Right lobe of liver (tissue), 6 donors: ENCODE data around the gene RPL22. TPM values are rescaled to one million over a fixed set of nuclear protein-coding genes. Genes with fewer than 3 reads are reported as not detected.

Source experiments
- ATAC-seq, 4 donors: fragments of 200-7000 bp; cut with Tn5 transposase; one replicate each; pipeline ENCODE4 v1.9.1; 2020; ENCODE audit warnings: mild to moderate bottlenecking in 4 of 4, moderate library complexity in 4 of 4
- DNase-seq, 3 donors: peaks; one replicate each; pipeline ENCODE4 v3.0.0-alpha.2; 2020
- H3K27ac ChIP-seq, 3 donors: fragments of 200-600 bp; one replicate each; pipeline ENCODE4 v1.8.0; 2022
- H3K27me3 ChIP-seq, 2 donors: fragments of 200-600 bp; one replicate each; pipeline ENCODE4 v1.8.0; 2022
- H3K36me3 ChIP-seq, 4 donors: fragments of 200-600 bp; sonication (generic) in 1 of 4; one replicate each; pipeline versions ENCODE4 v1.5.1 to v1.8.0; 2017 to 2022; ENCODE audit warnings: control low read depth in 1 of 4
- H3K4me1 ChIP-seq, 4 donors: fragments of 200-600 bp; sonication (generic) in 1 of 4; one replicate each; pipeline versions ENCODE4 v1.5.1 to v1.8.0; 2017 to 2022; ENCODE audit warnings: control low read depth in 1 of 4
- H3K4me3 ChIP-seq, 3 donors: fragments of 200-600 bp; one replicate each; pipeline ENCODE4 v1.8.0; 2022
- H3K9me3 ChIP-seq, 4 donors: fragments of 200-600 bp; sonication (generic) in 1 of 4; one replicate each; pipeline versions ENCODE4 v1.5.1 to v1.8.0; 2017 to 2022; ENCODE audit warnings: control low read depth in 1 of 4
- POLR2A ChIP-seq: fragments of 450-650 bp; IDR thresholded peaks from one replicate; pipeline ENCODE4 v1.6.1; 2017; ENCODE audit warnings: antibody characterized with exemption, mild to moderate bottlenecking
- WGBS: methylation state at CpG from one replicate; pipeline ENCODE4 v1.1.6; 2018; ENCODE audit warnings: low coverage, low lambda C conversion rate; ENCODE audit not compliant: insufficient coverage; ENCODE audit errors: missing lambda C conversion rate; 5-methylcytosine and 5-hydroxymethylcytosine counted together
- intact Hi-C, 2 donors: fragments of 100-400 bp; cut with DNase I; formaldehyde crosslinking; loops; one replicate each; pipeline versions ENCODE4 v1.11.2 to v1.14.1; 2022
- total RNA-seq, 6 experiments: library from RNA; depleted of rRNA in 2 of 6; stranded (reverse); fragments of >200 nt in 2 of 6; fragmentation: NEBNext Ultra II Directional in 3 of 6; extraction: Animal tissue kit (Norgen Biotek cat#: 25700) in 3 of 6; gene quantifications; one replicate each; pipeline versions ENCODE4 v1.1.0 to v1.2.4, GENCODE V29; 2016 to 2023
- TF ChIP-seq, protein P1 (sequence below), 4 donors: fragments of 200-600 bp in 3 of 4; fragments of 450-650 bp in 1 of 4; IDR thresholded peaks; one replicate each; pipeline versions ENCODE4 v1.5.1 to v1.8.0; 2016 to 2022; ENCODE audit warnings: antibody characterized with exemption in 4 of 4, mild to moderate bottlenecking in 2 of 4
- donor health status: DM: no; HTN: yes; CAD: no.
- donor health status: DM: no; HTN: no; CAD: no.
- donor health status: DM: no; HTN: no; CAD: no.
- donor health status: DM: no; HTN: yes; CAD: no.
- donor health status: DM: no; HTN: yes; CAD: no.

RPL22 gene
- total RNA-seq, 6 experiments from 2014 or later = 45.4 to 156 (median 134) TPM

DNA sequence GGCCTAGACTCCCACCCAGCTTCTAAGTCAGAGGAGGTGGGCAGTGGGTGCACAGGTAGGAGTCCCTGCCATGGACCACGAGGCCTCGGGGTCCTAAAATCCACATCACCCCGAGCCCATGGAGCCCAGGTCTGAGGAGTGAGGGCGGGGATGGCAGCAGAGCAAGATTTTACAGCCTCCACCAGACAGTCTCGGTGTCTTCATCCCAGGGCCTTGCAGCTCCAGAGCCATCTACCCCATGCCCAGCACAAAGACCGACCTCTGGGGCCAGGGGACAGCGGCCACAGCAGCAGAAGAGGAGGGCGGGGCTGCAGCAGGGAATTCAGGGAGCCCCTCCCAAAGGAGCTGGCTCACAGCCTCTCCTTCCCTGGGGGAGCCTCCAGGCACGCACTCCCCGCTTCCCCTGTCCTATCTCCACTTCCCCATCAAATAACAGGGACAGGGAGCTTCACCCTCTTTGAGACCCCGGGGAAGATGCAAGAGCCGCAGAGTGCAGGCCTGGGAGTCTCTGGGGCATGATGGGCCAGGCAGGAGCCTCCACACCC, 33.9 kb downstream of the RPL22 start:
- no peak for TF ChIP-seq POLR2A
- TF ChIP-seq, protein P1, sequence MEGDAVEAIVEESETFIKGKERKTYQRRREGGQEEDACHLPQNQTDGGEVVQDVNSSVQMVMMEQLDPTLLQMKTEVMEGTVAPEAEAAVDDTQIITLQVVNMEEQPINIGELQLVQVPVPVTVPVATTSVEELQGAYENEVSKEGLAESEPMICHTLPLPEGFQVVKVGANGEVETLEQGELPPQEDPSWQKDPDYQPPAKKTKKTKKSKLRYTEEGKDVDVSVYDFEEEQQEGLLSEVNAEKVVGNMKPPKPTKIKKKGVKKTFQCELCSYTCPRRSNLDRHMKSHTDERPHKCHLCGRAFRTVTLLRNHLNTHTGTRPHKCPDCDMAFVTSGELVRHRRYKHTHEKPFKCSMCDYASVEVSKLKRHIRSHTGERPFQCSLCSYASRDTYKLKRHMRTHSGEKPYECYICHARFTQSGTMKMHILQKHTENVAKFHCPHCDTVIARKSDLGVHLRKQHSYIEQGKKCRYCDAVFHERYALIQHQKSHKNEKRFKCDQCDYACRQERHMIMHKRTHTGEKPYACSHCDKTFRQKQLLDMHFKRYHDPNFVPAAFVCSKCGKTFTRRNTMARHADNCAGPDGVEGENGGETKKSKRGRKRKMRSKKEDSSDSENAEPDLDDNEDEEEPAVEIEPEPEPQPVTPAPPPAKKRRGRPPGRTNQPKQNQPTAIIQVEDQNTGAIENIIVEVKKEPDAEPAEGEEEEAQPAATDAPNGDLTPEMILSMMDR (IDR thresholded peaks at IDR 0.05) = no peak
- Histone ChIP-seq H3K27ac (no peak overlapping the region), H3K4me3 (no peak overlapping the region), H3K4me1 (no peaks in the 10 kb centered on the region), H3K36me3 (no peaks in the 10 kb centered on the region), H3K27me3 (no peaks in the 10 kb centered on the region), H3K9me3 (no peaks in the 10 kb centered on the region)
- ATAC-seq = no peak
- no peak for DNase-seq
- no CpG with 5 or more reads among the region's 12 CpGs for WGBS
- intact Hi-C loops = no loop called here

GRCh38 chr1:6165027-6165426, 34.4 kb downstream of the RPL22 start:
- 78% methylated on average over 5 of the region's 7 CpGs for WGBS
- H3K36me3 ChIP-seq = no peaks in the 10 kb centered on the region
- H3K9me3 ChIP-seq = no peaks in the 10 kb centered on the region
- H3K27me3 ChIP-seq = no peaks in the 10 kb centered on the region
- H3K27ac ChIP-seq = no peak overlapping the region
- intact Hi-C loops = no loop called here
- no peak overlapping the region for H3K4me3 ChIP-seq
- DNase-seq = no peak
- ATAC-seq = no peak
- no peaks in the 10 kb centered on the region for H3K4me1 ChIP-seq
- TF ChIP-seq POLR2A = no peak
- TF ChIP-seq, protein P1 (IDR thresholded peaks at IDR 0.05) = no peak

DNA sequence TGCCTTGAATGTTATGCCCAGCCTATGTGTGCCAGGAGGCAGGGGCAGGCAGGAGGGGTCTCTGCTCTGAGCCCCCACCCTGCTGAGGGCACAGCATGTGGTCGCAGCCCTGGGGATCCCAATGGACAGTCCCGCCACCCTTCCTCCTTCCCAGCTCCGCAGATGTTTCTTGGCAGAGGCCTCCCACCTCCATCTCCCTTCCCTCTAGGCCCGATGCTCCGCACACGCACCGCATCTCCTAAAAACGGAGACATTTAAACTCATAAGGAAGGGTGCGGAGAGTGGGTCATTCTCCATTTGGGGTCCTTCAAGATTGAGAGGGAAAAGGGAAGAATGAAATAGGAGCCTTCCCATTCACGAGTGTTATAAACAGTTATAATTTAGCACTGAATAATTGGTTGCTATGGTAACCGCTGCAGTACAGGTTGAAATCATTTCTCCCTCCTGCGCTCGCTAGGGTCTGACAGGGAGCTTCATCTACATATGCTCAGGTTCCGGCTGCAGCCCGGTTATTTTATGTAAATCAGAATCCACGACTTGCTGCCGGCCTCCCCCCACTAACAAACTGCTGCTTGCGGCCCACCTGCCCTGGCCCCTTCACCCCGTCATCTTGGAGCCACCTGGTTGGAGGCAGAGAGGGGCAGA, 35.3 kb downstream of the RPL22 start:
- 51% methylated on average over 14 of the region's 19 CpGs for WGBS
- TF ChIP-seq, protein P1 (IDR thresholded peaks at IDR 0.05) = no peak
- TF ChIP-seq POLR2A = no peak
- Histone ChIP-seq H3K4me1 (no peaks in the 10 kb centered on the region), H3K36me3 (no peaks in the 10 kb centered on the region), H3K27ac (no peak overlapping the region), H3K27me3 (no peaks in the 10 kb centered on the region), H3K9me3 (no peaks in the 10 kb centered on the region), H3K4me3 (no peak overlapping the region)
- ATAC-seq (no peak), DNase-seq (no peak)
- intact Hi-C loops = no loop called here

DNA sequence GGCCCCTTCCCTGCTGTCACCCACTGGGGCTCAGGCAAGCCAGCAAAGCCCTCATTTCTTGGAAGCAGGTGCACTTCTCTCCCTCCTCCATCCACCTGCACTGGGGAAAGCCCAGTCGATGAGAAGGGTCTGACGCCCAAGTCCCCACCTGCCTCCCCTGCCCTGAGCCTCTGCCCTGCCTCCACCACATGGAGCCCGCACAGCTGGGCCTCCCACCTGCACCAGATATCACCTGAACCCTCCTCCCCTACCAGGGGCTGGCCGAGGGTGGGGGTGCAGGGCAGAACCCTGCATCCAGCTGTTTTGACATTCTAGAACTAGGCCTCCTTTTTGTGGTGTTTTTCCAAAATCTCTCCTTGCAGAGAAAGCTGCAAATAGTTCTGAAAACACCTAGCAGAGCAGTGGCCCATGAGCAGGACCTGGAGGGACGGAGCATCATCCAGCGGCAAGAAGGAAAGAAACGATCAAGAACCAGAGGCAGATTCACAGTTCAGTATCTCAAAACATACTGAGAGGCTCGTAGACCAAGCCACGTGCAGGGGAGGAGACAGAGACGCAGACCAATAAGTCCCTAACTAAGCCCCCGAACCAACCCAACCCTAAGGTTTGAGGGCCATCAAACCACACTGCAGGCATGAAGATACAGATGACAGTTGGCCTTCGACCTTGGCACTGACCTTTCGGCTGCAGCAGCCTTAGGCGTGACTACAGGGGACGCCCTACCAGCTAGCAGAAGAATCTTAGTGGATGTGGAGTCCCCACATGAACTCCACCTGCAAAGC, 36.0 kb downstream of the RPL22 start:
- no peaks in the 10 kb centered on the region for H3K9me3 ChIP-seq
- ATAC-seq (no peak), DNase-seq (no peak)
- TF ChIP-seq, protein P1 (IDR thresholded peaks at IDR 0.05) = no peak
- no peak for TF ChIP-seq POLR2A
- no peak overlapping the region for H3K4me3 ChIP-seq
- no peak overlapping the region for H3K27ac ChIP-seq
- WGBS = 45% methylated on average over 3 of the region's 15 CpGs
- H3K4me1 ChIP-seq = no peaks in the 10 kb centered on the region
- no peaks in the 10 kb centered on the region for H3K27me3 ChIP-seq
- intact Hi-C loops = no loop called here
- H3K36me3 ChIP-seq = no peaks in the 10 kb centered on the region
